GM21526 (cell line): ENCODE measurements around the gene RNF151.
"Not testable (repeated sequence)": the region's sequence is repeated elsewhere in the genome, so short reads cannot be mapped to it uniquely, and the experiment has no call there.

Source experiments
- ATAC-seq: cut with Tn5 transposase; IDR thresholded peaks from one replicate; pipeline ENCODE4 v1.9.1; 2021; ENCODE audit warnings: moderate library complexity; ENCODE audit not compliant: unreplicated experiment, low FRiP score

RNF151 gene, protein sequence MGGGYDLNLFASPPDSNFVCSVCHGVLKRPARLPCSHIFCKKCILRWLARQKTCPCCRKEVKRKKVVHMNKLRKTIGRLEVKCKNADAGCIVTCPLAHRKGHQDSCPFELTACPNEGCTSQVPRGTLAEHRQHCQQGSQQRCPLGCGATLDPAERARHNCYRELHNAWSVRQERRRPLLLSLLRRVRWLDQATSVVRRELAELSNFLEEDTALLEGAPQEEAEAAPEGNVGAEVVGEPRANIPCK

DNA sequence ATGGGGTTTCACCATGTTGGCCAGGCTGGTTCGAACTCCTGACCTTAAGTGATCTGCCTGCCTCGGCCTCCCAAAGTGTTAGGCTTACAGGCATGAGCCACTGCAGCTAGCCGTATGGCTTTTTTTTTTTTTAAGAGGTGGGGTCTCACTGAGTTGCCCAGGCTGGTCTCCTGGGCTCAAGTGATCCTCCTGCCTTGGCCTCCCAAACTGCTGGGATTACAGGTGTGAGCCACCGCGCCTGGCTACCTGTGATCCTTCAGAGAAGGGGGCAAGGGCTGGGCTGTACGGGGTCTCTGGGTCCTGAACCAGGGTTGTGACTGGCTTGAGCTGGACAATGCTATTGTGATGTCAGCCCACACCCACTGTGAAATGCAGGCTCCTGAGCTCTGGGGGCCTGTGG, at the start of gene RNF151:
RNF151 (plus strand) TSS at position 397 of the 400 bp plus-strand sequence. CDS start 26 bp downstream, outside the sequence.
- no peak for ATAC-seq

- ATAC-seq, result no peak
Measured at GRCh38 chr16:1917056-1917664, 49.5 kb upstream of the RNF151 start.

GRCh38 chr16:1917665-1918350, 48.8 kb upstream of the RNF151 start:
- no peak for ATAC-seq

DNA sequence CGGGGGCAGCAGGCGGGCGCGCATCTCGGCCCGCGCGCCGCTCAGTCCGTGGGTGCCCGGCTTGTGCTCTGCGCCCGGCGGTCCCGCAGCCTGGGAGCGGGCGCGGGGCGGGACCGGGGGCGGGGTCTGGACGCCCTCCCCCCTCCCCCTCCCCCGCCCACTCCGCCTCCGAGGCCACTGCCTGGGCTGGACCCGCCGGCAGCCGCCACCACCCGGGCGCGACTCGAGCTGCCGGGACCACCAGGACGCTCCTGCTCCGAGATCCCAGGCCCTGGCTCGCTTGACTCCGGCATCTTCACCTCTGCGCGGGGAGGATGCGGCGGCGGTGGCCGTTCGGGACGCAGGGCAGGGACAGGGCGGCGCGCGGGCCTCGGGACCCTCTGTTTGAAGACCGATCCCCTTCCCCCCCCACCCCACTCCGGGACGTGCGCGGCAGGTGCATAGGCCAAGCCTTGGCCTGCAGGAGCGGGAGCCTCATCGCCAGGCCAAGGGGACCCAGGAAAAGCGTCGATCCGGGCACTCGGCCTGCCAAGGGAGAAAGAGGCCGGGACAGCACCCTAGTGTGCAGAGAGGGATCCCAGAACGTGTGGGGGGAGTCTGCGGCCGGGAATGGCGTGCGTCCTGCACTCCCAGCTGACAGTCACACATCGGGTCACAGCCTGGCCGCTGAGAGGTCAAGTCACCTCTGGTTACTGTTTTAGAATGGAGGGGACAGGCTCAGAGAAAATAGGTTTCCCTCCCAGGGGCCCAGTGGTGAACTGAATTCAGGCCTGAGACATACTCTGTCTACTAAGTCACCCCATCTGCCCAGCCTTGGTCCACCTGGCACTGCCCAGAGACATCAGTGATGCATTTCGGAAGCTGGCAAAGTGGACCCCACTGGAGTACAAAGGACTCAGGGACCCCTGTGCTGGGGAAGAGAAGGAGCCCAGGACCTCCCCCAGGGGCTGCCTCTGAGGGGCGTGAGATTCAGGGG, 48.0 kb upstream of the RNF151 start, which contains the start of gene HS3ST6:
HS3ST6 (minus strand) TSS at position 65 of the 976 bp plus-strand sequence. CDS start 92 bp downstream, outside the sequence.
- no peak for ATAC-seq

- ATAC-seq, result no peak
Measured at GRCh38 chr16:1919327-1919998, 47.2 kb upstream of the RNF151 start.

DNA sequence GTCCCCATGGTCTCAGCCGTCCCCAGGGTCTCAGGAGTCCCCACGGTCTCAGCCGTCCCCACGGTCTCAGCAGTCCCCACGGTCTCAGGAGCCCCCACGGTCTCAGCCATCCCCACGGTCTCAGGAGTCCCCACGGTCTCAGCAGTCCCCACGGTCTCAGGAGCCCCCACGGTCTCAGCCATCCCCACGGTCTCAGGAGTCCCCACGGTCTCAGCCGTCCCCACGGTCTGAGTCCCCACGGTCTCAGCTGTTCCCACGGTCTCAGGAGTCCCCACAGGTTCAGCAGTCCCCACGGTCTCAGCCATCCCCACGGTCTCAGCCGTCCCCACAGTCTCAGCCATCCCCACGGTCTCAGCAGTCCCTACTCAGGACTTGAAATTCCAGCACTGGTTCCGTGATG, 46.5 kb upstream of the RNF151 start:
- not testable (repeated sequence) for ATAC-seq

DNA sequence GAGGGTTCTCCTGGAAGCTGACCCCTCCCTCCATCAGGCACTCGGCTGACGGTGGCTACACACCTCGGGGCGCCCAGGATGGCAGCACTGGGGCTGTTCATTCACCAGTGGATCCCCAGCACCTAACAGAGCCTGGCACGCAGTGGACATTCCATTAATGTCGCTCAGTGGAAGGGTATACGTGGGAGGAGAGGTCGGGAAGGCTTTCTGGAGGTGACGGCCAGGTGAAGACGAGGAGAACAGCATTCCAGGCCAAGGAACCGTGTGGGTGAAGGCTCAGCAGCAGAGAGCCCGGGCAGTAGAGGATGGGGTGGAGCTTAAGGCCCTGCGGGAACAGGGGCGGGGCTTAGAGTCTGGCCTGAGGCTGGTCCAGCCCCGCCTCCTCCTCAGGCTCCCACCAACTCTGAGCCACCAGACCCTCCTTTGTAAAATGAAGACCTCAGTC, 45.9 kb upstream of the RNF151 start:
- no peak for ATAC-seq

DNA sequence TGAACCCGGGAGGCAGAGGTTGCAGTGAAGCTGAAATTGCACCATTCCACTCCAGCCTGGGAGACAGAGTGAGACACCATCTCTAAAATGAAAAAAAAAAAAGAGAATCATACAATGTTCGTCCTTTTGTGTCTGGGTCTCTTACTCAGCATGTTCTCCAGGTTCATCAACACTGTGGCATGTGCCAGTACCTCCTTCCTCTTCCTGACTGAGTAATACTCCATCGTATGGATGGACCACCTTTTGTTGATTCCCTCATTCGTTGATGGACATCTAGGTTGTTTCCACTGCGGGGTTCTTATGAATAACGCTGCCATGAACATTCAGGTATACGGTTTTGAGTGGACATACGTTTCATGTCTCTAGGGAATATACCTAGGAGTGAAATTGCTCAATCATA, 44.3 kb upstream of the RNF151 start:
- ATAC-seq, result no peak

DNA sequence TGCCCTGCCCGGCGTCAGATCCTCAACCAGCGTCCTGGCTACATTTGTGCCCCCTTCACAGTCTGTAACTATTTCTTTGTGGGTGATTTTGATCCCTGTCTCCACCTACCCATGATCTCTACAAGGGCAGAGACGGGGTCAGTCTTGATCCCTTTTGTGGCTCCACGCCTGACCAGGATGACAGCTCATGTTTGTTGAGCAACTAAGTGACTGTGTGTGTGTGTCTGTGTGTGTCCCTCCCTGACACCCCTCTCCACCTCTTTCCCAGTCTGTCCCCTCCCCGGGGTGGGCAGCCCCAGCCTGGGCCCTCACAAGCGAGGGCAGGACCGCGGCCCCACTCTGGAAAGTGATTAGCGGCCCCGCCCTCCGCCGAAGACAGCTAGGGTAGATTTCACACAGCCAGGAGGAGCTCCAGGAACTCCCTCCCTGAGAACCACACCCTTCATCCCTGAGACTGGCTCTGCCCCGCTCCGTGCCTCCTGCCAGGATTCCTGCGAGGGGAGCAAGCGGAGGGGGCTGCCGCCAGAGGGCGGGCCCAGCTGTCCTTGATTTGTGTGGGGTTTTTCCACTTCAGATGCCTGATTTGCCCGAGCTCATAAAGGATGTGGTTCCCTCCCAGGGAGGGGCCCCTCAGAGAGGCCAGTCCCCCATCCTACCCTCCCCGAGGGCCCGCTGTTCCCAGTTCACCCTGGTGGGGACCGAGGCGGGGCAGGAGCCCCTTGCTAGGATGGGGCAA, 43.2 kb upstream of the RNF151 start:
- no peak for ATAC-seq

- ATAC-seq, result no peak
Measured at GRCh38 chr16:1924095-1924494, 42.6 kb upstream of the RNF151 start.

DNA sequence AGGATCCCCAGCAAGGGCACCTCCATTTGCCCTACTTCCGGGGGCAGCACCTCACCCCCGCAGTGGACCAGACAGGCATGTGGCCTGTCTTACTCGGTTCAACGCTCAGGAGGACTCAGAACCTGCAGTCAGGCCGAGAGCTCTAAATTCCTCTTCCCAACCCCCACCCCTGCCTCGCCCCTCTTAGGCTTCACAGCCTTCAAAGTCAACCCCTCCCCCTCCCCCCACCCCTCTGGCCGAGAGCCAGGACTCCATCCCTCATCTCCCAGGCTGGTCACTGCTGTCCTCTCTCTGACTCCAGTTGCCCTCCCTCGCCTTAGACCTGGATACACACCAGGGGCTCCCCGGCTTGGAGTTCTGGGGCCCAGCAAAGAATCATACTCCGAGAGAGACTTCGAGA, 40.4 kb upstream of the RNF151 start:
- ATAC-seq, result no peak

- no peak for ATAC-seq
Measured at GRCh38 chr16:1929105-1929504, 37.6 kb upstream of the RNF151 start.

DNA sequence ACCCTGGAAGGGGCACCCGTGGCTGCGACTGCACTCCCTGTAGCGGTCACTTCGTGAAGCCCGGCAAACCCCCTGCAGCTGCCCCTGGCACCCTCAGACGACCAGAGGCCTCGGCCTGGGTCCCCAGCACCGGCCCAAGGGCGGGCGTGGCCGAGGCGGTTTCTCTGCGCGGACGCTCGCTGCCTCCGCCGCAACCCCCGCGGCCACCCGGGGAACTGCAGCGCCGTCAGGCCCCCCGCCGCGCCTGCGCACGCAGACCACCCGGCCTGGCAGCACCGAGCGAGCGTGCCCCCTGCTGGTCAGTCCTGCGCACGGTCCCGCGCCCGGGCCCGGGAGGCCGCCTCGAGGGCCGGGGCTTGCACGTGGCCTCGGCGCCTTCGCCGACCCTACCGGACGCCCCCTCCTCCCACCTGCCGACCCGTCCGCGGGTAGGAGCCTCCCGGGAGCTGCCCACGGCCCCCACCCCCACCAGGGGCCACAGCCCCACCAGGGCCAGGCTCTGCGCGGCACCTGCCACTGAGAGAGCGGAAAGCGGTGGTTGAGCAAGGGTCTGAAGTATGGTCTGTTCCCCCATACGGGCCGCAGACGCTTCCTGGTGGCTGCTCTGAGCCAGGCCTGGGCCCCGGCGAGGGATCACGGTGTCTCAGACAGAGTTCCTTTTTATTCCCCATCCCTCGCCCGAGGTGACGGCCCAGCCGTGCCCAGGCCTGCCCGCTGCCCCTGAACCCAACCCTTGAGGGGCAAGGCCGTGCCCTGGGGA, 36.9 kb upstream of the RNF151 start:
- peak; percentile 78 for ATAC-seq

- ATAC-seq, result no peak
Measured at GRCh38 chr16:1930338-1930720, 36.3 kb upstream of the RNF151 start.

DNA sequence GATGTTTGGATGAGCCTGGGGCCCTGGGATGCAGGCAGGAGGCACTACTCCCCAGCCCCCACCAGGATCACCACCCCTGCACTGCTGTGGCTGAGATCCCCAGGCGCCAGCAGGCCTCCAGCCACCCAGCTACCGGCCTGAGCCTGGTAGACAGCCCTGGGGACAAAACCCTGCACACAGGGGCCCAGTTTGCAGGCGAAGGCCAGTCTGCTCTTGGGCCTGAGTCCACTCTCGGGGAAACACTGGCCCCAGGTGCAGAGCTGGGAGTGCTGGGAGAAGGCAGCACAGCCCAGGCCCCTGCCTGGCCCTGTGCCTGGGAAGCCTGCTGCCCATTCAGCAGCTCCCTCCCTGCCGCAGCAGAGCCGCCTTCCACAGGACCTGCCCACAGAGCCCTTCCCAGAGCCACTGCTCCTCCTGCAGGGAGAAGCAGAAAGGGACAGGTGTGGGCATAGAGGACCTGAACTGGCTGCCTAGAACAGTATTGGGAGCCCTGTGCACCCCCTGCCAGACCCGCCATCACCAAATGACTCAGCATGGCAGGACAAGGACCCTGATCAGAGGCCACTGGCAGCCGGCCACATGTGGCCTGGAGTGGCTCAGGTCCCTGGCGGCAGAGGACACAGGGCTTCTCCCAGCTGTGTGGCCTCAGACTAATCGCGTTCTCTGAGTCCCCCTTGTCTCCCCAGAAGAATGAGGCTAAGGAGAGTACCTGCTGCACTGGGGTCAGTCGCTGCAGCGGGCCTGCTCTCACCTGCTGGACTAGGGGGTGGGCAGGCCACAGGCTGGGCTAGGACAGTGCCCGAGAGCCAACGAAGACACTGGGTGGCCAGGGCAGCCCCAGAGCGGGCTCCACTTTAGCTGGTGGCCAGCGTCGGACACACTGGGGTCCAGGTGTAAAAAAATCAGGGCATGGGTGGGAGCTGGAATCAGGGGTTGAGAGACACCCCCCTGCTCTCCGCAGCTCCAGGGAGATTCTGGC, 34.3 kb upstream of the RNF151 start:
- ATAC-seq, result no peak

GRCh38 chr16:1933097-1933661, 33.5 kb upstream of the RNF151 start:
- no peak for ATAC-seq

GRCh38 chr16:1936945-1937479, 29.6 kb upstream of the RNF151 start:
- ATAC-seq, result no peak
